Keratinocyte (primary cell): ENCODE measurements around the gene FRAS1. TPM values are rescaled to one million over a fixed set of nuclear protein-coding genes. Genes with fewer than 3 reads are reported as not detected.

ENCODE experiments used
- DNase-seq: peaks from one replicate; pipeline ENCODE4 v3.0.0-alpha.2; 2011; ENCODE audit warnings: low read depth, missing footprints, low spot score
- FAIRE-seq: peaks from 2 replicates; lab custom pipeline; 2011; peaks lifted over from hg19 to GRCh38; lab: Jason Lieb, UNC
- H2AFZ ChIP-seq: 2 replicates; pipeline ENCODE4 v1.6.0; 2012; ENCODE audit warnings: low read length, control low read depth, inconsistent platforms; ENCODE audit not compliant: control insufficient read depth
- H3K27ac ChIP-seq: 2 replicates; pipeline ENCODE4 v1.5.1; 2011; ENCODE audit warnings: low read length; ENCODE audit not compliant: control insufficient read depth, insufficient read depth
- H3K27me3 ChIP-seq: 3 replicates; pipeline ENCODE4 v1.6.0; 2011; ENCODE audit warnings: low read length; ENCODE audit not compliant: control insufficient read depth, insufficient read depth; ENCODE audit errors: extremely low read depth
- H3K36me3 ChIP-seq, 2 experiments: 2 replicates in 1 of 2; 3 replicates in 1 of 2; pipeline ENCODE4 v1.5.1; 2011; ENCODE audit warnings: low read length in 2 of 2, mild to moderate bottlenecking in 1 of 2; ENCODE audit not compliant: control insufficient read depth in 2 of 2, insufficient read depth in 2 of 2; ENCODE audit errors: extremely low read depth in 1 of 2
- H3K4me1 ChIP-seq: 3 replicates; pipeline ENCODE4 v1.5.1; 2011; ENCODE audit warnings: low read length; ENCODE audit not compliant: control insufficient read depth, insufficient read depth; ENCODE audit errors: extremely low read depth
- H3K4me2 ChIP-seq: 3 replicates; pipeline ENCODE4 v1.6.0; 2011; ENCODE audit warnings: low read depth, low read length; ENCODE audit not compliant: control insufficient read depth, insufficient read depth; ENCODE audit errors: extremely low read depth
- H3K4me3 ChIP-seq, 3 experiments: fragments of 200-600 bp in 1 of 3; sonication (generic) in 1 of 3; 2 replicates in 2 of 3; 3 replicates in 1 of 3; pipeline ENCODE4 v1.5.1; 2011 to 2016; ENCODE audit warnings: low read length in 3 of 3, mild to moderate bottlenecking in 3 of 3, control low read depth in 2 of 3, inconsistent platforms in 1 of 3, low read depth in 1 of 3, mixed read lengths in 1 of 3, mixed run types in 1 of 3, moderate library complexity in 1 of 3; ENCODE audit not compliant: control insufficient read depth in 2 of 3, insufficient read depth in 2 of 3; ENCODE audit errors: extremely low read depth in 1 of 3
- H3K79me2 ChIP-seq: 2 replicates; pipeline ENCODE4 v1.6.0; 2012; ENCODE audit warnings: low read length; ENCODE audit not compliant: control insufficient read depth, insufficient read depth
- H3K9ac ChIP-seq: 3 replicates; pipeline ENCODE4 v1.6.0; 2011; ENCODE audit warnings: low read length; ENCODE audit not compliant: control insufficient read depth, insufficient read depth; ENCODE audit errors: extremely low read depth
- H3K9me1 ChIP-seq: 3 replicates; pipeline ENCODE4 v1.6.0; 2011; ENCODE audit warnings: low read length; ENCODE audit not compliant: control insufficient read depth, insufficient read depth; ENCODE audit errors: extremely low read depth
- H3K9me3 ChIP-seq: 2 replicates; pipeline ENCODE4 v1.5.1; 2012; ENCODE audit warnings: low read depth, low read length; ENCODE audit not compliant: control insufficient read depth
- H4K20me1 ChIP-seq: 3 replicates; pipeline ENCODE4 v1.6.0; 2011; ENCODE audit warnings: low read length; ENCODE audit not compliant: control insufficient read depth, insufficient read depth; ENCODE audit errors: extremely low read depth
- EZH2 ChIP-seq: IDR thresholded peaks from one replicate; pipeline ENCODE4 v1.6.1; 2012; ENCODE audit warnings: inconsistent platforms, mild to moderate bottlenecking, low read length, moderate library complexity
- dilution Hi-C: fragments of 300-500 bp; cut with MboI; formaldehyde crosslinking; loops from one replicate; pipeline ENCODE4 v1.7.0; 2020; ENCODE audit warnings: low sequenced_read_pairs; ENCODE audit not compliant: extremely low pct_ligation_motif_present
- polyA plus RNA-seq, 5 experiments: library from polyadenylated mRNA; depleted of rRNA in 3 of 5; stranded (reverse) in 3 of 5; stranded (forward) in 1 of 5; unstranded in 1 of 5; fragments of >200 nt; gene quantifications; 1 replicate in 1 of 5; 2 replicates in 3 of 5; 3 replicates in 1 of 5; pipeline versions ENCODE4 v1.2.1 to v1.2.3, GENCODE V29; 2011 to 2012; ENCODE audit warnings: missing spikeins in 2 of 5, low read depth in 1 of 5, low replicate concordance in 1 of 5
- TF ChIP-seq, protein P1 (sequence below), 3 experiments: IDR thresholded peaks in 1 of 3; conservative IDR thresholded peaks in 1 of 3; optimal IDR thresholded peaks in 1 of 3; 2 replicates in 2 of 3; 3 replicates in 1 of 3; pipeline versions ENCODE3 to v1.5.1; 2011; ENCODE audit warnings: low read length in 3 of 3, mild to moderate bottlenecking in 3 of 3, moderate library complexity in 2 of 3, control low read depth in 1 of 3, inconsistent platforms in 1 of 3; ENCODE audit not compliant: insufficient read depth in 2 of 3; ENCODE audit errors: extremely low read depth in 1 of 3

The FRAS1 gene
- polyA plus RNA-seq, 1 donor (not counting 4 experiments of a cell fraction or from before 2014, with no cell fraction given): 3.5 TPM

- Histone ChIP-seq H3K4me3 (no peak overlapping the region), H3K36me3 (peaks cover 36 to 39% of the 10 kb centered on the region in 2 experiments), H3K4me1 (peaks cover 10% of the 10 kb centered on the region), H3K79me2 (no peaks in the 10 kb centered on the region), H3K27ac (no peak overlapping the region), H2AFZ (no peak overlapping the region), H3K9ac (no peak overlapping the region), H4K20me1 (no peaks in the 10 kb centered on the region), H3K9me3 (no peaks in the 10 kb centered on the region), H3K27me3 (no peaks in the 10 kb centered on the region), H3K4me2 (no peak overlapping the region), H3K9me1 (no peaks in the 10 kb centered on the region)
- DNase-seq: no peak
- no peak for TF ChIP-seq EZH2
- TF ChIP-seq, protein P1, sequence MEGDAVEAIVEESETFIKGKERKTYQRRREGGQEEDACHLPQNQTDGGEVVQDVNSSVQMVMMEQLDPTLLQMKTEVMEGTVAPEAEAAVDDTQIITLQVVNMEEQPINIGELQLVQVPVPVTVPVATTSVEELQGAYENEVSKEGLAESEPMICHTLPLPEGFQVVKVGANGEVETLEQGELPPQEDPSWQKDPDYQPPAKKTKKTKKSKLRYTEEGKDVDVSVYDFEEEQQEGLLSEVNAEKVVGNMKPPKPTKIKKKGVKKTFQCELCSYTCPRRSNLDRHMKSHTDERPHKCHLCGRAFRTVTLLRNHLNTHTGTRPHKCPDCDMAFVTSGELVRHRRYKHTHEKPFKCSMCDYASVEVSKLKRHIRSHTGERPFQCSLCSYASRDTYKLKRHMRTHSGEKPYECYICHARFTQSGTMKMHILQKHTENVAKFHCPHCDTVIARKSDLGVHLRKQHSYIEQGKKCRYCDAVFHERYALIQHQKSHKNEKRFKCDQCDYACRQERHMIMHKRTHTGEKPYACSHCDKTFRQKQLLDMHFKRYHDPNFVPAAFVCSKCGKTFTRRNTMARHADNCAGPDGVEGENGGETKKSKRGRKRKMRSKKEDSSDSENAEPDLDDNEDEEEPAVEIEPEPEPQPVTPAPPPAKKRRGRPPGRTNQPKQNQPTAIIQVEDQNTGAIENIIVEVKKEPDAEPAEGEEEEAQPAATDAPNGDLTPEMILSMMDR (optimal IDR thresholded peaks at IDR 0.05 in 1 of 3, IDR thresholded peaks at IDR 0.05 in 1 of 3, conservative IDR thresholded peaks at IDR 0.05 in 1 of 3; ENCODE audit: extremely low read depth in 1 of 3, insufficient read depth in 2 of 3, low read length in 3 of 3): no peak
- dilution Hi-C loops: no loop called here
- FAIRE-seq: no peak
Observed at GRCh38 chr4:78588894-78589545, 531.9 kb downstream of the FRAS1 start.

DNA sequence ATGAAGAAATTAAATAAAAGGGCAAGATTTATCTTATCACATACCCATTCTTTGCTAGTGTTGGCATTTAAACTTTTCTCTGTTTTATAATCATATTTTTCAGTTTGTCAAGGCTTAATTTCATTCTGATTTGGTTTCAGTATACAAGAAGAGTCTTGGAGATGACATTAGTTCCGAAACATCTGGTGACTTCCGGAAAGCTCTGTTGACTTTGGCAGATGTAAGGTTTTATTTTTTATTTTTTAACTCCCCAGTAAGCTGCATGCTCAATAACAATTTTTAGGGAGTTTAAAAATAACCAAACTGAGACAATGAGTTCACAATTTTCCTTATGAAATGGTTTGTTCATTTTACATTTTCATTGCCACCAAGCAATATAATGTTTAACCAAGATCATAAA, 534.3 kb downstream of the FRAS1 start:
- Histone ChIP-seq H3K9me1 (no peaks in the 10 kb centered on the region), H3K9me3 (no peaks in the 10 kb centered on the region), H3K36me3 (peaks cover 37 to 42% of the 10 kb centered on the region in 2 experiments), H3K4me1 (peaks cover 10% of the 10 kb centered on the region), H3K27ac (peak overlapping the region; percentile 73), H3K79me2 (no peaks in the 10 kb centered on the region), H3K4me2 (no peak overlapping the region), H2AFZ (no peak overlapping the region), H3K9ac (no peak overlapping the region), H3K4me3 (no peak overlapping the region), H3K27me3 (no peaks in the 10 kb centered on the region), H4K20me1 (no peaks in the 10 kb centered on the region)
- FAIRE-seq: no peak
- DNase-seq: no peak
- dilution Hi-C loops: no loop called here
- TF ChIP-seq, protein P1 (optimal IDR thresholded peaks at IDR 0.05 in 1 of 3, IDR thresholded peaks at IDR 0.05 in 1 of 3, conservative IDR thresholded peaks at IDR 0.05 in 1 of 3; ENCODE audit: extremely low read depth in 1 of 3, insufficient read depth in 2 of 3, low read length in 3 of 3): no peak
